H54 (cell line): ENCODE measurements around the gene PRKACG.
"Not testable (repeated sequence)": the region's sequence is repeated elsewhere in the genome, so short reads cannot be mapped to it uniquely, and the experiment has no call there.

ENCODE experiments used
- DNase-seq: peaks from one replicate; pipeline ENCODE4 v3.0.0; 2011; ENCODE audit warnings: low spot score, mixed read lengths; ENCODE audit not compliant: insufficient read length
- FAIRE-seq: peaks from 3 replicates; lab custom pipeline; 2011; peaks lifted over from hg19 to GRCh38; lab: Jason Lieb, UNC
- POLR2A ChIP-seq: IDR thresholded peaks from 2 replicates; pipeline ENCODE4 v1.6.1; 2011; ENCODE audit warnings: low read depth, mild to moderate bottlenecking, low read length

Gene PRKACG

GRCh38 chr9:69013382-69013727, 558 bp downstream of the PRKACG start:
- FAIRE-seq (no peak), DNase-seq (no peak)
- TF ChIP-seq POLR2A = no peak

- DNase-seq (no peak), FAIRE-seq (no peak)
- no peak for TF ChIP-seq POLR2A
Measured at GRCh38 chr9:69012696-69013381, 1.1 kb downstream of the PRKACG start.

GRCh38 chr9:69009708-69010107, 4.2 kb downstream of the PRKACG start:
- DNase-seq (no peak), FAIRE-seq (no peak)
- TF ChIP-seq POLR2A = no peak

GRCh38 chr9:69004836-69005235, 9.1 kb downstream of the PRKACG start:
- no peak for DNase-seq
- no peak for FAIRE-seq
- no peak for TF ChIP-seq POLR2A

GRCh38 chr9:69003051-69003450, 10.9 kb downstream of the PRKACG start:
- DNase-seq (no peak), FAIRE-seq (no peak)
- TF ChIP-seq POLR2A = no peak

GRCh38 chr9:69001921-69002320, 12.0 kb downstream of the PRKACG start:
- no peak for FAIRE-seq

GRCh38 chr9:68999393-69000105, 14.4 kb downstream of the PRKACG start:
- FAIRE-seq (peak; percentile 88), DNase-seq (peak; percentile 72)
- no peak for TF ChIP-seq POLR2A

More at GRCh38 chr9:69001921-69002320, 12.0 kb downstream of the PRKACG start:
- DNase-seq = no peak
- TF ChIP-seq POLR2A = no peak

GRCh38 chr9:68998812-68999211, 15.1 kb downstream of the PRKACG start:
- no peak for DNase-seq
- FAIRE-seq = no peak
- TF ChIP-seq POLR2A = no peak

GRCh38 chr9:68998385-68998784, 15.5 kb downstream of the PRKACG start:
- FAIRE-seq (no peak), DNase-seq (no peak)
- no peak for TF ChIP-seq POLR2A

GRCh38 chr9:68997666-68998065, 16.2 kb downstream of the PRKACG start:
- no peak for FAIRE-seq
- DNase-seq = no peak
- no peak for TF ChIP-seq POLR2A

GRCh38 chr9:68996462-68996861, 17.5 kb downstream of the PRKACG start:
- TF ChIP-seq POLR2A = no peak
- FAIRE-seq = no peak
- no peak for DNase-seq

- no peak for TF ChIP-seq POLR2A
- no peak for FAIRE-seq
- DNase-seq = no peak
Measured at GRCh38 chr9:68995776-68996175, 18.1 kb downstream of the PRKACG start.

- FAIRE-seq (no peak), DNase-seq (no peak)
- TF ChIP-seq POLR2A = no peak
Measured at GRCh38 chr9:68991457-68991856, 22.5 kb downstream of the PRKACG start.

- DNase-seq, FAIRE-seq: not testable (repeated sequence)
Measured at GRCh38 chr9:68986949-68987348, 27.0 kb downstream of the PRKACG start.

- FAIRE-seq = no peak
- no peak for TF ChIP-seq POLR2A
- DNase-seq = no peak
Measured at GRCh38 chr9:68983522-68984424, 30.1 kb downstream of the PRKACG start.
